Epithelial cell of proximal tubule (primary cell): ENCODE results near the gene CRIM1. TPM values are rescaled to one million over a fixed set of nuclear protein-coding genes. Genes with fewer than 3 reads are reported as not detected.

Experiments used
- DNase-seq: peaks from one replicate; pipeline ENCODE4 v3.0.0-alpha.2; 2011; ENCODE audit warnings: low read depth
- H3K4me3 ChIP-seq: 2 replicates; pipeline ENCODE4 v1.5.1; 2011; ENCODE audit warnings: low read depth, mild to moderate bottlenecking, low read length
- CTCF ChIP-seq: conservative IDR thresholded peaks from 2 replicates; pipeline ENCODE4 v1.5.1; 2012; ENCODE audit warnings: low read depth, mild to moderate bottlenecking, low read length
- total RNA-seq: library from RNA; depleted of rRNA; stranded (reverse); fragments of >200 nt; gene quantifications from 2 replicates; pipeline ENCODE4 v1.2.3, GENCODE V29; 2015

The CRIM1 gene
- total RNA-seq, 1 donor from 2014 or later: 143 TPM

GRCh38 chr2:36410681-36411080, 55.1 kb downstream of the CRIM1 start:
- DNase-seq: no peak
- TF ChIP-seq CTCF: no peak
- no peak overlapping the region for H3K4me3 ChIP-seq

DNA sequence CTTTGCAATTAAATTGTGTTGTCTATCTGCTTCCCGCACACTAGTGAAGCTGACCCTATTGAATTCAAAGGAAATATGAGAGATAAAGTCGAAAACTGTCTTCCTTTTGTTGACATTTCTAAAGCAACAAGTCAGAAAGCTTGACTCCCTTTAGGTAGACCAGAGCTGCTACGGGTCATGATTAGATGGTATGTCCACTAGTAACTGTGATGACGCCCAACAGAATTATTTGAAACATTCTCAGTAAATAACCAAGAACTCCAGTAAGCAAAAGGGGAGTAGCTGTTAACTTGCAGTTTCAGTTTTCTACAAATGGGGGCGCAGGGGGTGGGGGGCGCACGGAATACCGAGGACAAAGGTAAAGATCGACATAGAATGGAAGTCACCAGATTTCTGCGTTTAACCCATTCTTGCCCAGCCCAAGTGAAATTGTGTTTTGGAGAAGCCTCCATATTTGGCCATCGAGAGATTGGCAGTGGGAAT, 56.4 kb downstream of the CRIM1 start:
- TF ChIP-seq CTCF: peak; percentile 56
- H3K4me3 ChIP-seq: no peak overlapping the region
- DNase-seq: peak; percentile 90

DNA sequence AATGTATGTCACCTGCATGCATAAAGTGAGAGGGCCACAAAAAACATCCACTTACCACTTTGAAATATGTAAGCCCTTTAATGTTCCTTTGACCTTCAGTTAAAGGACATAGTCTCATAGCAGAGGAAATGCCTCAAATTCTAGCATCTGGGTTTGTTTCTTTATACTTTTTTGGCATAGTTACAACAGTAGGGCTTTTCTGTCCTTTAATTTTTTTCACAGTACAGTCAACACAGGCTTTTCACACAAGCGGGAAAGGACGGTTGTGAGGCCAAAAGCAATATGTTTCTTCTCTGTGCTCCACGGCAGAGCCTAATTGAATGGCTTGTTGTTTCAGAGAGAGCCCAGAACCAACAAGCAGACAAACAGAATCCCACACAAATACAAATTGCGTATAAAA, 57.6 kb downstream of the CRIM1 start:
- DNase-seq: no peak
- TF ChIP-seq CTCF: no peak
- H3K4me3 ChIP-seq: no peak overlapping the region

GRCh38 chr2:36414307-36414706, 58.7 kb downstream of the CRIM1 start:
- H3K4me3 ChIP-seq: no peak overlapping the region
- DNase-seq: no peak
- TF ChIP-seq CTCF: no peak

- no peak for TF ChIP-seq CTCF
- no peak for DNase-seq
- H3K4me3 ChIP-seq: no peak overlapping the region
Observed at GRCh38 chr2:36415381-36416022, 59.9 kb downstream of the CRIM1 start.

- no peak overlapping the region for H3K4me3 ChIP-seq
- TF ChIP-seq CTCF: no peak
- no peak for DNase-seq
Observed at GRCh38 chr2:36416370-36417165, 61.0 kb downstream of the CRIM1 start.
